Activated naive CD4-positive, alpha-beta T cell treated with anti-CD3 and anti-CD28 coated beads, Interleukin-2, amount 10 ng/mL, durations not matched to agents 7 days and 5 days (primary cell): ENCODE data around the gene ATF4.

ENCODE experiments used
- CTCF ChIA-PET: fragments of 350-600 bp; sonication (Branson Sonifier 250); formaldehyde crosslinking; loops from one replicate; lab custom pipeline; 2021; ENCODE audit warnings: antibody characterized with exemption; lab: Charles Lee
- DNase-seq: peaks from one replicate; pipeline ENCODE4 v3.0.0-alpha.2; 2020
- H3K27ac Mint-ChIP-seq: one replicate; pipeline ENCODE4 v1.8.0; 2021; ENCODE audit warnings: mild to moderate bottlenecking, moderate library complexity, mixed read lengths
- H3K27me3 Mint-ChIP-seq: one replicate; pipeline ENCODE4 v1.8.0; 2021; ENCODE audit warnings: mild to moderate bottlenecking, mixed read lengths
- H3K36me3 Mint-ChIP-seq: one replicate; pipeline ENCODE4 v1.8.0; 2021; ENCODE audit warnings: mixed read lengths
- H3K4me1 Mint-ChIP-seq: one replicate; pipeline ENCODE4 v1.8.0; 2021; ENCODE audit warnings: mixed read lengths
- H3K4me3 Mint-ChIP-seq: one replicate; pipeline ENCODE4 v1.8.0; 2021; ENCODE audit warnings: mild to moderate bottlenecking, moderate library complexity, mixed read lengths
- H3K9me3 Mint-ChIP-seq: one replicate; pipeline ENCODE4 v1.8.0; 2021; ENCODE audit warnings: mixed read lengths

The ATF4 gene

DNA sequence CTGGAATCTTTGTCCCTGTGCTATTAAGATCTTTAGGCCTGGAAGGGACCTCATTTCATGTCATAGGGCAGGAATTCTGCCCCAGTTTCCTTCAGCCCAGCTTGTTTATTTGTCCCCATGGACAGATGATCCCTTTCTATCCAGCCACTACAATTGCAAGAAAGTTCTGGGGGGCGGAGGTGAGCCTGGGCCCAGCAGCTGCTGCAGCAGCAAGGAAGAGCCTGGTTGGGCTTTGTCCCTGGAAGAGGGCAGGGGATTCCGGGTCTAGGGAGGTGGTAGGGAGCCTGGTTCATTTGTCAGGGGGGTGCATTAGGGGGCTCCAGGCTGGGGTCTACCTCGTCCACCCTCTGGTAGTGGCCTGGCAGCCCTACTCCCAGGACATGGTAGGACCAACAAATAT lies 33.8 kb downstream of the ATF4 start:
- Mint-ChIP-seq H3K27ac (no peak overlapping the region), H3K9me3 (no peaks in the 10 kb centered on the region), H3K36me3 (no peaks in the 10 kb centered on the region), H3K27me3 (peaks cover 94% of the 10 kb centered on the region), H3K4me1 (peaks cover 5% of the 10 kb centered on the region), H3K4me3 (no peak overlapping the region)
- CTCF ChIA-PET, result interaction anchor here (0.5 to 1.6 kb wide), 3 partner anchors 401 to 481 kb away, joined by 3 to 4 read pairs (median 3); no protein-coding TSS in a partner anchor
- no peak for DNase-seq

DNA sequence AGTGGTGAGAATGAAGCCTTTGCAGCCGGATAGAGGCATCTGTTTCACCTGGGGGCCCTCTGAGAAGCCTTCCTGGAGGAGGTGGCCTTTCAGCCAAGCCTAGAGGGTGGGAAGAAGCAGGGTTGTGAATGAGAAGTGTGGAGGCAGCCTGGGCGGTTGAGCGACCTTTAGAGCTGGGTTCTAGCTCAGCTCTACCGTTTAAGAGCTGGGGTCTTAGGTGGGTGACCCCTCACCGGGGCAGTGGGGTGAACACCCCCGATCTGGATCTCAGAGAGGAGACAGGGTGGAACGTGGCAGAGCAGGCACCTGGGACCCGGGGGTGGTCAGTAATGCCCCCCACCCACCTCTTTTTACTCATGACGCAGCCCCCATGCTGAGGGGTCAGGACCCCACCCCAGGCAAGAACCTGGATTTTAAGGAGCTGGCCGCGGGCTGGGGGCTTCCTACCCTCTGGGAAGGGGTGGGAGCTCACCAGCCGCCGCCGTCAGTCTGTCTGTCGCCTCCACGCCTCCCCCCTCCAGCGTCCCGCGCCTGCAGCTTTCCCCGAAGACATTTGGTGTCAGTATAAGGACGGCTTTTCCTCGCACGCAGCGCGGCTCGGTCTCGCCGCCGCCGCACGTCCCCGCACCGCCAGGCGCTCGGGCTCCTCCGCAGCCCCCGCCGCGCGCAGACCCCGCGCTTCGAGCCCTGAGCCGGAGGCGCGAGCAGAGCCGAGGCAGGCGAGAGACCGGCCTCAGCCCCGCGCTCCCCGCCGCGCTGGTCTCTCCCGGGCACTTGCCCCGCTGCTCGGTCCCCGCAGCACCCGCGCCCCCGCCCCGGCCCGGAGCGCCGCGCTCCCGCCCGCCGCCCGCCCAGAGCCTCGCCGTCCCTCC lies 36.8 kb downstream of the ATF4 start:
- CTCF ChIA-PET, result interaction anchor here (0.9 to 4.2 kb wide), 3 partner anchors 22 to 467 kb away, joined by 3 to 31 read pairs (median 7); no protein-coding TSS in a partner anchor
- Mint-ChIP-seq H3K4me1 (peaks cover 5% of the 10 kb centered on the region), H3K4me3 (peak overlapping the region; percentile 35), H3K9me3 (no peaks in the 10 kb centered on the region), H3K27ac (no peak overlapping the region), H3K27me3 (peaks cover 93% of the 10 kb centered on the region), H3K36me3 (no peaks in the 10 kb centered on the region)
- peak; percentile 66 for DNase-seq

DNA sequence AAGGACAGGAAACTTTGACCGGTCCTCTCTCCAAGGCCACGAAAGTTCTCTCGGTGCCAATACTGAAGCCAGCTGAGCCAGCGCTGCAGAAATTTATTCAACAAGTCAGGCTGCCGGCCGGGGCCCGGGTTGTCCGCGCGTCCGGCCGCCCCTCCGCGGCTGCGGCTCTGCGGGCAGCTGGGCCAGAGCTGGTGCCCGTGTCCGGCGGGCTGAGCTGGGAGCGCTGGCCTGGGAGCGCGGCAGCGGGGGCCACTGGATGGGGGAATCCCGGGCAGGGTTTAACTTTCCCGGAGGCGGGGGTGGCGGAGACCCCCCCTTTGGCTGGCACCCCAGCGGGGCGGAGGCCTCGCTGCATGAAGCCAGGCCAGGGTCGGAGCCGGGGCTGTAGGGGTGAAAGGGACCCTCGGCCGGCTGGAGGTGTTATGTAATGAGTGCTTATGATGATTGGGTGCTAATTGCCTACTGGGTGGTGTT lies 37.9 kb downstream of the ATF4 start:
- CTCF ChIA-PET, result interaction anchor here (0.6 to 4.2 kb wide), 2 partner anchors 67 to 466 kb away, joined by 3 to 31 read pairs; no protein-coding TSS in a partner anchor
- Mint-ChIP-seq H3K4me3 (peak overlapping the region; percentile 40), H3K4me1 (peaks cover 5% of the 10 kb centered on the region), H3K27me3 (peaks cover 82% of the 10 kb centered on the region), H3K27ac (no peak overlapping the region), H3K9me3 (no peaks in the 10 kb centered on the region), H3K36me3 (no peaks in the 10 kb centered on the region)
- DNase-seq, result no peak

DNA sequence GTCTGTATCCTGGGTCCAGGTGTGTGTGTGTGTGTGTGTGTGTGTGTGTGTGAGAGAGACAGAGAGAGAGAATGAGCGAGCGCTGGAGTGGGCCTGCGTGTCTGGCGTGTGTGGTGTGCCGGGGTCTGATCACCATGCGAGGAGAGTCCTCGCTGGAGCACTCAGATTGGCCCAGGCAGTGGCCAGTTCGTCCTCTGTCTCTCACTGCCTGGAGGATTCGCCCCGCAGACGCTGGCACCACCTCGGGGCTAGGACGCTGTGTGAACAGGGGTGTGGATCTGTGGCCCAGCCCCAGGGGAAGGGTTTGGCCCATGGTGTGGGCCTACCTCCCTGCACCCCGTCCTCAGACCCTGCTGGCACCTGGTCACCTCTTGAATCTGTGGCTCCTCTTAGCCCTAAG lies 38.6 kb downstream of the ATF4 start:
- H3K36me3 Mint-ChIP-seq, result no peaks in the 10 kb centered on the region
- H3K9me3 Mint-ChIP-seq, result no peaks in the 10 kb centered on the region
- peaks cover 5% of the 10 kb centered on the region for H3K4me1 Mint-ChIP-seq
- peaks cover 76% of the 10 kb centered on the region for H3K27me3 Mint-ChIP-seq
- CTCF ChIA-PET, result interaction anchor here (0.9 to 4.2 kb wide), 5 partner anchors 8 to 470 kb away, joined by 3 to 31 read pairs (median 3); no protein-coding TSS in a partner anchor
- DNase-seq, result no peak
- H3K27ac Mint-ChIP-seq, result no peak overlapping the region
- no peak overlapping the region for H3K4me3 Mint-ChIP-seq

DNA sequence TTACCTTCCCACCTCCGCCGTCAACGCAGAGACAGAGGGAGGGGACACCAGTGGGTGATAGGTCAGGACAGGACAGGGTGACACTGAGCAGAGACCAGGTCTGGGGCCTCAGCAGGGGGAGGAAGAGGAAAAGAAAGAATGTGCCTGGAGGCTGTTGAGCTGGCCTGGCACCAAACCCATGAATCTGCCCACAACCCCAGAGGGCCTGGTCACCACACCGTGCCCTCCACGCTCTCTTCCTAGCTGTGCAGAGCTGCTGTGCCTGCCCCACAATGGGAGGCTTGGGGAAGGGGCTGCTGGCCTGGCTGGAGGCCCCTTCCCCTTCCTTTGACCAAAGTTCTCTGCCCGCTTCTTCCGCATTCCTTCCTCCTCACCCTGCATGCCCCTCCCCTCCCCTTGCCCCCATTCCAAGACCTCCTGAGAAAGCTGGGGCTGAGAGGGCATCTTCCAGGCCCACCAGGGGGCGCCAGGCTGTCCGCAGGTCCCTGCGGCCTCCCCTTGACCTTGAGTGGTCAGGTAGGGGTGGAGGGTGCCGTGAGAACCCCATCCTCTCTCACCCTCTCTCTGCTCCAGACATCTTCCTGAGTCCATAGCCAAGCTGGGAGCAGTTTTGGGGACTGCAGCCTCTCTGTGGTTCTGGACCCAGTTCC lies 39.2 kb downstream of the ATF4 start:
- Mint-ChIP-seq H3K4me3 (no peak overlapping the region), H3K27me3 (peaks cover 69% of the 10 kb centered on the region), H3K4me1 (peaks cover 5% of the 10 kb centered on the region), H3K27ac (no peak overlapping the region), H3K36me3 (no peaks in the 10 kb centered on the region), H3K9me3 (no peaks in the 10 kb centered on the region)
- CTCF ChIA-PET, result interaction anchor here (0.9 to 1.8 kb wide), 4 partner anchors 8 to 469 kb away, joined by 3 to 13 read pairs (median 3); no protein-coding TSS in a partner anchor
- DNase-seq, result no peak

DNA sequence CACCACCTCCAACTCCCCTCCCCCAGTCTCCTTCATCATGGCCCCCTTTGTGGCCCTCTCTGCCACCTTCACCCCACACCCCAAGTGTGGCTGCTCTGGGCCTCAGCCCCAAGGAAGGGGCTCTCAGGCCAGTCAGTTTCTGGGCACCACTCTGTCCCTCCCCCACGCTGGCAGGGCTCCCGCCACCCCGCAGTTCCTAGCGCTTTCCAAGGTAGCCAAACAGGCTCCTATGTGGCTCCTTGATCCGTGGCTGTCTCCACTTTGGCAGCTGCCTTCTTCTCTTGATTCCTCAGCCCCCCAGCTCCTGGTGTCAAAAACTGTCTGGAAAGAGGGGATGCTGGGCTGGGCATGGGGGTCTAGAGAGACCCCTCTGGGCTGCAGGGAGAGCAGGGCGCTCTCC lies 39.8 kb downstream of the ATF4 start:
- no peak overlapping the region for H3K4me3 Mint-ChIP-seq
- no peaks in the 10 kb centered on the region for H3K36me3 Mint-ChIP-seq
- peaks cover 5% of the 10 kb centered on the region for H3K4me1 Mint-ChIP-seq
- no peaks in the 10 kb centered on the region for H3K9me3 Mint-ChIP-seq
- CTCF ChIA-PET, result interaction anchor here (1.0 to 1.8 kb wide), 3 partner anchors 9 to 465 kb away, joined by 3 to 13 read pairs (median 3); no protein-coding TSS in a partner anchor
- H3K27ac Mint-ChIP-seq, result no peak overlapping the region
- H3K27me3 Mint-ChIP-seq, result peaks cover 65% of the 10 kb centered on the region
- DNase-seq, result no peak

DNA sequence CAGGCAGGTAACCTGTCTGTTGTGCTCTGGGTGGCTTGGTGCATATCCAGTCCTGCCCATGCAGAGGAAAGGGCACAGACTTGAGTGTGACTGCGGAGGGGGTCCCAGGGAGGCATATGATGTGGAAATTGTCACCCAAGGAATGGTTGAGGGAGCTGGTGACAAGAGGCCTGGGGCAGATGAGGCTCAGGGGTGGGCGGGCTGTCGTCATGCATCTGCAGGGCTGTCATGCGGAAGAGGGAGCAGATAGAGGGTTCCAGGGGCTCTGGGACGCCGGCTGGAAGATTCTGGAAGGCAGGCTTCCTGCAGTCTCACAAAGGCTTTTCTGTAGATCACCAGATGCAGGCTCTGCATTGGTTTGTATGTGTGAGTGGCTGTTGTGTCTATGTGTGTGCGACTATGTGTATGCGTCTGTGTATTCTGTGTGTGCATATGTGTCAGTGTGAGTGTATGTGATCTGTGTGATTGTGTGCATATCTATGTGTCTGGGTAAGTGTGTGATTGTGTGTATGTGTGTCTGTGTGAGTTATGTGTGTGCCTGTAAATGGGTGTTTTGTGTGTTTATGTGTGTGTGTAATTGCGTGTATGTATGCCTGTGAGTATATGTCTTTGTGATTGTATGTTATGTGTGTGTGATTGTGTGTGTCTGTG lies 42.6 kb downstream of the ATF4 start:
- Mint-ChIP-seq H3K4me3 (no peak overlapping the region), H3K4me1 (peaks cover 15% of the 10 kb centered on the region), H3K27ac (no peak overlapping the region), H3K36me3 (no peaks in the 10 kb centered on the region), H3K9me3 (peaks cover 8% of the 10 kb centered on the region), H3K27me3 (peaks cover 39% of the 10 kb centered on the region)
- no peak for DNase-seq
- CTCF ChIA-PET, result interaction anchor here (1.3 to 1.4 kb wide), 2 partner anchors 371 to 462 kb away, joined by 3 to 5 read pairs; no protein-coding TSS in a partner anchor

DNA sequence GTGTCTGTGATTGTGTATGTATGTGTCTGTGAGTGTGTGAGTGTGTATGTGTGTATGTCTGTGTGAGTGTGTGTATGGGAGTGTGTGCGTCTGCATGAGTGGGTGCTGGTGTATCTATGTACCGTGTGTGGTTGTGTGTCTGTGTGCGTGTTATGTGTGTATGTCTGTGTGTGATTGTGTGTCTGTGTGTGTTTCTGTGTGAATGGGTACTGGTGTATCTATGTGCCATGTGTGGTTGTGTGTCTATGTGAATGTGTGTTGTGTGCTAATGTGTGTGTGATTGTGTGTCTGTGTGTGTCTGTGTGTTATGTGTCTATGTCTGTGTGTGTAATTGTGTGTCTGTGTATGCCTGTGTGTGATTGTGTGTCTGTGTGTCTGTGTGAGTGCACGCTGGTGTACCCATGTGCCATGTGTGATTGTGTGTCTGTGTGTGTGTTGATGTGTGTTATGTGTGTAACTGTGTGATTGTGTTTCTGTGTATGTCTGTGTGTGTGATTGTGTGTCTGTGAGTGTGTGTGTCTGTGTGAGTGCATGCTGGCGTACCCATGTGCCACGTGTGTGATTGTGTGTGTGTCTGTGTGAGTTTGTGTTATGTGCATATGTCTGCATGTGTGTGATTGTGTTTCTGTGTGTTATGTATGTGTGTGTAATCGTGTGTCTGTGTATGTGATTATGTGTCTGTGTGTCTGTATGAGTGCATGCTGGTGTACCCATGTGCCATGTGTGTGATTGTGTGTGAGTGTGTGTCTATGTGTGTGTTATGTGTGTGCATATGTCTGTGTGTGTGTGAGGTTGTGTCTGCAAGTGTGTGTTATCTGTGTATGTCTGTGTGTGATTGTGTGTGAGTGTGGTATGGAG lies 43.4 kb downstream of the ATF4 start:
- peaks cover 31% of the 10 kb centered on the region for H3K27me3 Mint-ChIP-seq
- no peak for DNase-seq
- H3K4me1 Mint-ChIP-seq, result peaks cover 19% of the 10 kb centered on the region
- CTCF ChIA-PET, result no interaction called here
- H3K9me3 Mint-ChIP-seq, result peaks cover 8% of the 10 kb centered on the region
- no peak overlapping the region for H3K4me3 Mint-ChIP-seq
- H3K27ac Mint-ChIP-seq, result no peak overlapping the region
- H3K36me3 Mint-ChIP-seq, result no peaks in the 10 kb centered on the region

DNA sequence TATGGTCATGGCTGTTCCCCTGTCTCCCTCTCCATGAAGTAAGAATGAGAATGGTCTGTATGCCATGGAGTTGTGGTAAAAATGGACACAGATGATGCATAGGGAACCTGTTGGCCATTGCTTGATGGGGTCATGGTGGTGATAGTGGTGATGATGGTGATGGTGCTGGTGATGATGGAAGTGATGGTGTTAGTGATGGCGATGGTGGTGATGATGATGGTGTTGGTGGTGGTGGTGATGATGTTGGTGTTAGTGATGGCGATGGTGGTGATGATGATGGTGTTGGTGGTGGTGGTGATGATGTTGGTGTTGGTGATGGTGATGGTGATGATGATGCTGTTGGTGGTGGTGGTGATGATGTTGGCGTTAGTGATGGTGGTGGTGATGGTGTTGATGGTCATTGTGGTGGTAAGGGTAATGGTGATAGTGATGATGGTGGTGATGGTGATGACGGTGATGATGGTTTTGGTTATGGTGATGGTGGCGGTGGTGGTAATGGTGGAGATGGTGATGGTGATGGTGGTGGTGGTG lies 45.1 kb downstream of the ATF4 start:
- no peak for DNase-seq
- Mint-ChIP-seq H3K4me1 (peaks cover 19% of the 10 kb centered on the region), H3K27ac (peak overlapping the region; percentile 43), H3K9me3 (peaks cover 8% of the 10 kb centered on the region), H3K27me3 (peaks cover 14% of the 10 kb centered on the region), H3K36me3 (no peaks in the 10 kb centered on the region), H3K4me3 (no peak overlapping the region)
- CTCF ChIA-PET, result interaction anchor here (0.7 to 1.4 kb wide), 2 partner anchors 28 to 460 kb away, joined by 3 to 5 read pairs; no protein-coding TSS in a partner anchor

DNA sequence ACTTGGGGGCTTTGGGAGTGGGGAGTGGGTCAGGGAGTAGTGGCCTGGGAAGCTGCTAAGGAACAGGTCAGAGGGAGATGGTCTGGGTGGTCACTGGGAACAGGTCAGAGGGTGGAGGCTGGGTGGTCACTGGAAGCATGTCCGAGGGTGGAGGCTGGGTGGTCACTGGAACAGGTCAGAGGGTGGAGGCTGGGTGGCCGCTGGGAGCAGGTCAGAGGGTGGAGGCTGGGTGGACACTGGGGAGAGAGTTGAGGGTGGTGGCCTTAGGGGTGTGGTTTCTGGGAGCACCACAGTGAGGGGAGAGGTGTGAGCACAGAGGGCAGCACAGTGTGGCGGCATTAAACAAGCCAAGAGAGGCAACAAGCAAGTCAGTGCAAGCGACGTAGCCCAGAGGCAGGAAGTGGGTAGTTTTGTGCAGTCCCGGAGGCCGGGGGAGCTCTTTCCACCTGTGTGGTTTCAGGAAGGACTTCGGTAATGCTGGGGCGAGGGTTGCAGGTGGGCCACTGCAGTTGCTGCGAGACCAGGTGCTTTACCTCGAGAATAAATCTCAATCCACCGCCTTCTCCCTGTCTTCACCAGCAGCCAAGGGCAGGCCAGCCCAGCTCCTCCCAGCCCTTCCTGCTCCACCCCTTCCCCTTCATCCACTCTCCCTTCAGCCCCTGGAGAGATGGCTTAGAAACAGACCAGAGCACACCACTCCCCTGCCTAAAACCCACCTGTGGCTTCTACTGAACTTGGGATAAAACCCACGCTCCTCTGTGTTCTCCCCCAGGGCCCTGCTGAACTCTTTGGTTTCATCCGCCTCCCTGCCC lies 47.0 kb downstream of the ATF4 start:
- peak; percentile 77 for DNase-seq
- CTCF ChIA-PET, result interaction anchor here (0.6 to 1.8 kb wide), 5 partner anchors 15 to 457 kb away, joined by 3 to 12 read pairs (median 3); no protein-coding TSS in a partner anchor
- Mint-ChIP-seq H3K9me3 (peaks cover 8% of the 10 kb centered on the region), H3K27me3 (peaks cover 16% of the 10 kb centered on the region), H3K4me3 (no peak overlapping the region), H3K36me3 (no peaks in the 10 kb centered on the region), H3K27ac (peak overlapping the region; percentile 47), H3K4me1 (peaks cover 19% of the 10 kb centered on the region)

DNA sequence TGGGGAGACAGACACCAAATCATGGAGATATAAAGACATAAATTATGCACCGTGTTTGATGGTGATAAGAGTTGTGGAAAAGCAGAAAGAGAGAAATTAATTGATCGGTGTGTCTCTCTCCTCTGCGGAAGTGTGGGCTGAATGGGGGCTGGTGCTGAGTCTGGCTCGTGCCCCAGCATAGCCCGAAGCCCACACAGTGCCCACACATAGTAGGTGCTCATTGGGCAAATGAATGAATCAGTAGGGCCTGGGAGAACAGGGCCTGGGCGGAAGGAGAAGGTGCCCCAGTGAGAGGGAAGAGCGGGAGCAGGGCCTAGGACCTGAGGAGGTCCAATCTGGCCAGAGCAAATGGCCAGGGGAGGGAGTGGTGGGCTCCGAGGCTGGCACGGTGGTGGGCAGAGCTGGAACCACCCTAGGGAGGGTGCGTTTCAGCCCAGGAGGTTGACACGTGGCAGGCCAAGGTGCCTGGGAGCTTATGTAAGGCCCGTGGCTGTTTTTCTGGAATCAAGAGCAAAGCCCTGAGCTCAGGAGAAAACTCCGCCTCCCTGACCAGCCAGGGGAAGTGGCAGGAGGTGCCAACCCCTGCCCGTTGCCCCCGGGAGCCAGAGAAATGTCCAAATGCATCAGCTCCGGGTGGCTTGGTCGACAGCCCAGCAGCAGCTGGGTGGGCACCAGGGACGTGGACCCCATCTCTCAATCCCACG lies 48.1 kb downstream of the ATF4 start:
- DNase-seq, result no peak

DNA sequence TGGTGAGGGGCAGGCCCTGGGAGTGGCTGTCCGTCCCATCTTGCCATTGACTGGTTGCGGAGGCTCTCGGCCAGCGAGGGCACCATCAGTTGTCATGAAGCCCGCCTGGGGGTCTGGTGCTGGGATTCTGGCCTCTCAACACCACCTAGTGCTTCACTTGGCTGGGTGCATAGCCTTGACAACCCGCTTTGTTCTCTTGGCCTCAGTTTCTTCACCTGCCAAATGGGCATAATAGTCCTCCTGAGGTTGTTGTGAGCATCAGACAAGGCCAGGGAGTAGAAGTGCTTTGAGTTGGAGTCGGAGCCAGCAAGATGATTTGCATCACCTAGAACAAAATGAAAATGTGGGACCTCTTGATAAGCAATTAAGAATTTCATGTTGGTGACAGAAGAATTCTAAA lies 48.7 kb downstream of the ATF4 start:
- peaks cover 29% of the 10 kb centered on the region for H3K27me3 Mint-ChIP-seq
- CTCF ChIA-PET, result no interaction called here
- no peaks in the 10 kb centered on the region for H3K36me3 Mint-ChIP-seq
- H3K4me3 Mint-ChIP-seq, result no peak overlapping the region
- peaks cover 19% of the 10 kb centered on the region for H3K4me1 Mint-ChIP-seq
- DNase-seq, result no peak
- peaks cover 8% of the 10 kb centered on the region for H3K9me3 Mint-ChIP-seq
- no peak overlapping the region for H3K27ac Mint-ChIP-seq

More for the DNA sequence above, 48.1 kb downstream of the ATF4 start:
- H3K27ac Mint-ChIP-seq, result peak overlapping the region; percentile 11
- H3K4me1 Mint-ChIP-seq, result peaks cover 19% of the 10 kb centered on the region
- peaks cover 8% of the 10 kb centered on the region for H3K9me3 Mint-ChIP-seq
- H3K4me3 Mint-ChIP-seq, result no peak overlapping the region
- no peaks in the 10 kb centered on the region for H3K36me3 Mint-ChIP-seq
- CTCF ChIA-PET, result no interaction called here
- peaks cover 24% of the 10 kb centered on the region for H3K27me3 Mint-ChIP-seq
